ENCODE data around the gene ACSS3.

DNA sequence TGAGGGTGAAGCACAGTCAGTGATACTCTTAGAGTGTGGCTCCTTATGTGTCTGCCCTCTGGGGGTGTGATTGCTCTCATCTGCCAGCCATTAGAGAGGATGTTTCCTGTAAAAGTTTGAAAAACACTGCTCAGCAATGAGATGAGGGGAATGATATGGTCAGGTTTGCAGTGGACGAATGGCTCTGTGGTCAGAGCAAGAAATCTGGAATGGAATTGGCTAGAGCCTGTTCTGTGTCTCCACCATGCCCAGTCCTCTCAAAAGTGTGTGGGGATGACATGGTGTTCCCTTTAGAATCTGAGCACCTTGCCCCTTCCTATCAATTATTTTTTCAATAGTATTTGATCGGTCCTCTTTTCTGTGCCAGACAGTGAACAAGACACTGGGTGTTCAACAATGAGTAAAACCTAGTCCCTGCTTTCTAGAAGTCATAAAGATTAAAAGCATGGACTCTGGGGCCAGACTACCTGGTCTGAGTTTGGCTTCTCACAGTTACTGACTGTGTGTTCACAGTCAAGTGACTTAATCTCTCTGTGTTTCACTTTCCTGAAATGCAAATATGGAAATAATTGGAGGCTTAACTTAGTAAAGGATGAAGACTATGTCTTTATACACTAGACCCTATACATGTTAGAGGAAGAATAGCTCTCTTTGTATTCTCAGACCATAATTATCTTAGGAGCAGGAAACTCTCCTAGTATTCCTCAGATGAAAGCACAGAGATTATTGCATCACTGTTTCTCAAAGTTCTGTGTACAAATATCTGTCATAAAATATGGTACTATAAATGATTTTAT lies 1.6 kb downstream of the ACSS3 start:
- TF ChIP-seq CTCF (IDR thresholded peaks at IDR 0.05), result no peak
- TF ChIP-seq POLR2A (IDR thresholded peaks at IDR 0.05), result no peak
